Fibroblast of lung (primary cell): ENCODE results near the gene REC8. TPM values are rescaled to one million over a fixed set of nuclear protein-coding genes. Genes with fewer than 3 reads are reported as not detected.
A peak's percentile ranks its signal among the peaks of the same experiment; 100 is the strongest.

Experiments
- DNase-seq, 2 donors: peaks; one replicate each; pipeline versions ENCODE4 v3.0.0 to v3.0.0-alpha.2; 2010; ENCODE audit warnings: low read depth in 2 of 2
- H2AFZ ChIP-seq: 2 replicates; pipeline ENCODE4 v1.5.1; 2012; ENCODE audit warnings: low read length, control low read depth, inconsistent platforms
- H3K27ac ChIP-seq: 2 replicates; pipeline ENCODE4 v1.5.1; 2011; ENCODE audit warnings: low read length, control low read depth; ENCODE audit not compliant: insufficient read depth
- H3K27me3 ChIP-seq: 2 replicates; pipeline ENCODE4 v1.5.1; 2011; ENCODE audit warnings: mild to moderate bottlenecking, low read length; ENCODE audit not compliant: control insufficient read depth, insufficient read depth
- H3K36me3 ChIP-seq: 2 replicates; pipeline ENCODE4 v1.5.1; 2011; ENCODE audit warnings: low read length; ENCODE audit not compliant: control insufficient read depth, insufficient read depth
- H3K4me1 ChIP-seq: 2 replicates; pipeline ENCODE4 v1.5.1; 2011; ENCODE audit warnings: low read length; ENCODE audit not compliant: control insufficient read depth, insufficient read depth; ENCODE audit errors: extremely low read depth
- H3K4me2 ChIP-seq: 2 replicates; pipeline ENCODE4 v1.5.1; 2011; ENCODE audit warnings: low read length, control low read depth; ENCODE audit not compliant: insufficient read depth; ENCODE audit errors: extremely low read depth
- H3K4me3 ChIP-seq, 4 experiments: fragments of 200-600 bp in 1 of 4; sonication (generic) in 1 of 4; replicated peaks in 1 of 4; 2 replicates each; pipeline ENCODE4 v1.5.1; 2011 to 2016; ENCODE audit warnings: low read length in 4 of 4, low read depth in 3 of 4, mild to moderate bottlenecking in 3 of 4, control low read depth in 2 of 4, inconsistent platforms in 1 of 4, mixed read lengths in 1 of 4; ENCODE audit not compliant: insufficient read depth in 1 of 4; ENCODE audit errors: control extremely low read depth in 1 of 4
- H3K79me2 ChIP-seq: 2 replicates; pipeline ENCODE4 v1.5.1; 2012; ENCODE audit warnings: mild to moderate bottlenecking, low read length, inconsistent platforms; ENCODE audit not compliant: control insufficient read depth, insufficient read depth
- H3K9ac ChIP-seq: 2 replicates; pipeline ENCODE4 v1.5.1; 2011; ENCODE audit warnings: mild to moderate bottlenecking, low read length, control low read depth; ENCODE audit not compliant: insufficient read depth
- H3K9me3 ChIP-seq: 2 replicates; pipeline ENCODE4 v1.5.1; 2012; ENCODE audit warnings: low read depth, low read length; ENCODE audit not compliant: control insufficient read depth, insufficient read depth
- H4K20me1 ChIP-seq: 2 replicates; pipeline ENCODE4 v1.5.1; 2011; ENCODE audit warnings: low read length; ENCODE audit not compliant: control insufficient read depth, insufficient read depth; ENCODE audit errors: extremely low read depth
- EZH2 ChIP-seq: IDR thresholded peaks from 2 replicates; pipeline ENCODE4 v1.5.1; 2012; ENCODE audit warnings: low read length, control low read depth, mild to moderate bottlenecking; ENCODE audit errors: missing control alignments
- polyA plus RNA-seq, 2 donors: library from polyadenylated mRNA; depleted of rRNA in 1 of 2; stranded (reverse) in 1 of 2; unstranded in 1 of 2; fragments of >200 nt; gene quantifications; 2 replicates each; pipeline ENCODE4 v1.2.1, GENCODE V29; 2011 to 2012; ENCODE audit warnings: missing spikeins in 1 of 2
- total RNA-seq: library from RNA; depleted of rRNA; stranded (reverse); fragments of >200 nt; gene quantifications from 2 replicates; pipeline ENCODE4 v1.2.1, GENCODE V29; 2014
- TF ChIP-seq, protein P1 (sequence below), 2 donors: IDR thresholded peaks in 1 of 2; conservative IDR thresholded peaks in 1 of 2; 1 replicate in 1 of 2; 2 replicates in 1 of 2; pipeline ENCODE4 v1.5.1; 2011 to 2012; ENCODE audit warnings: low read length in 2 of 2, control low read depth in 1 of 2, inconsistent platforms in 1 of 2, low read depth in 1 of 2, mild to moderate bottlenecking in 1 of 2

The REC8 gene
- total and polyA plus RNA-seq, 2 donors (not counting 1 experiment from before 2014, with no cell fraction given), result 1.8 to 2.2 TPM

DNA sequence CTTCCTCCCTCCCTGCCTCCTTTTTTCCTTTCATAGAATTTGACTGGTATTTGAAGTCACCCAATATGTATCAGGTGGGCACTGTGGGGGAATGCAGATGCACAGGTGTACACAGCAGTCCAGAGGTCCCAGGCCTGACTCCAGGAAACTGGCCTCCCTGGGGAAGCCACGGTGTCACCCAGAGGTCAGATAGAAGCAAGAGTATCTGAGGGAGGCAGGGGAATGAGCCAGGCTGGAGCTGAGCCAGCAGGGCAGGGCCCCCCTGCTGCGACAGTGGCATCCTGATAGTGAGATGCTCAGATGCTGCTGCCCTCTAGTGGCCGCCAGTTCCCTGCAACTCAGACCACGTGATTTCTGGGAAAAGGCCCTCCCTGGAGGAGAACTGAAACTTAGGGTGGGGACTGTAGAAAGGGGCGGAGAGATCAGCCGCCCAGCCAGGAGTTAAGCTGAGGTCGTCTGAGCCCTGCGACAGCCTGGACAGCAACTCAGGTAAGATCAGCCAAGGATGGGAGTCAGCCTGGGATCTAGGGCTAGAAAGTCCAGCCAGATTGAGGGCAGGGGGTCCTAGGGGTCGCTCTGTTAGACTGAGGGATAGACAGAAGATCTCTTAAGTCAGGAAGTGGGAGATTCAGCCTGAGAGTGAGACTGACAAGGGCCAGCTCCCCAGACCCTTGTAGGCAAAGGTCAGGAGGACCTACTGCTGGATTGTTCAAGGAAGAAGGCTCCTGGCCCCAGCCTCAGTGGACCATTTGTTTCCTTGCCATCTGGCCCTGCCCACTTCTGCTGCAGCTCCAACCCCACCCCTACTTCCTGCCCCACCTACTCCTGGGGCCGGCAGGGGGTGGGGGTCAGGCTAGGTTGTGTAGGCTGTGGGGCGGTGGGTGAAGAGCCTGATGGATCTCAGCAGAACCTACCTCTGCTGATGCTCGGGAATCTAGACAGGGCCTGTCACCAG lies 10.8 kb upstream of the REC8 start, which contains the start of gene IRF9:
IRF9 (plus strand) TSS at position 416 of the 955 bp plus-strand sequence. CDS start 880 bp downstream, outside the sequence.
- H3K4me1 ChIP-seq, result peaks cover 10% of the 10 kb centered on the region
- H3K27ac ChIP-seq, result peak within 1 kb of the TSS; percentile 91
- no peaks in the 10 kb centered on the region for H4K20me1 ChIP-seq
- TF ChIP-seq, protein P1, sequence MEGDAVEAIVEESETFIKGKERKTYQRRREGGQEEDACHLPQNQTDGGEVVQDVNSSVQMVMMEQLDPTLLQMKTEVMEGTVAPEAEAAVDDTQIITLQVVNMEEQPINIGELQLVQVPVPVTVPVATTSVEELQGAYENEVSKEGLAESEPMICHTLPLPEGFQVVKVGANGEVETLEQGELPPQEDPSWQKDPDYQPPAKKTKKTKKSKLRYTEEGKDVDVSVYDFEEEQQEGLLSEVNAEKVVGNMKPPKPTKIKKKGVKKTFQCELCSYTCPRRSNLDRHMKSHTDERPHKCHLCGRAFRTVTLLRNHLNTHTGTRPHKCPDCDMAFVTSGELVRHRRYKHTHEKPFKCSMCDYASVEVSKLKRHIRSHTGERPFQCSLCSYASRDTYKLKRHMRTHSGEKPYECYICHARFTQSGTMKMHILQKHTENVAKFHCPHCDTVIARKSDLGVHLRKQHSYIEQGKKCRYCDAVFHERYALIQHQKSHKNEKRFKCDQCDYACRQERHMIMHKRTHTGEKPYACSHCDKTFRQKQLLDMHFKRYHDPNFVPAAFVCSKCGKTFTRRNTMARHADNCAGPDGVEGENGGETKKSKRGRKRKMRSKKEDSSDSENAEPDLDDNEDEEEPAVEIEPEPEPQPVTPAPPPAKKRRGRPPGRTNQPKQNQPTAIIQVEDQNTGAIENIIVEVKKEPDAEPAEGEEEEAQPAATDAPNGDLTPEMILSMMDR (conservative IDR thresholded peaks at IDR 0.05 in 1 of 2, IDR thresholded peaks at IDR 0.05 in 1 of 2; ENCODE audit: low read depth in 1 of 2, low read length in 2 of 2), result peak; percentile 75 to 94
- TF ChIP-seq EZH2, result no peak
- H3K79me2 ChIP-seq, result peaks cover 19% of the 10 kb centered on the region
- peak within 1 kb of the TSS; percentile 89 for H3K4me2 ChIP-seq
- H3K9me3 ChIP-seq, result no peaks in the 10 kb centered on the region
- no peak within 1 kb of the TSS for H2AFZ ChIP-seq
- peak; percentile 87 to 94 for DNase-seq
- H3K27me3 ChIP-seq, result no peaks in the 10 kb centered on the region
- peak within 1 kb of the TSS; percentile 67 for H3K9ac ChIP-seq
- peaks cover 42% of the 10 kb centered on the region for H3K36me3 ChIP-seq
- peak within 1 kb of the TSS; percentile 68 to 100 (median 85) for H3K4me3 ChIP-seq

DNA sequence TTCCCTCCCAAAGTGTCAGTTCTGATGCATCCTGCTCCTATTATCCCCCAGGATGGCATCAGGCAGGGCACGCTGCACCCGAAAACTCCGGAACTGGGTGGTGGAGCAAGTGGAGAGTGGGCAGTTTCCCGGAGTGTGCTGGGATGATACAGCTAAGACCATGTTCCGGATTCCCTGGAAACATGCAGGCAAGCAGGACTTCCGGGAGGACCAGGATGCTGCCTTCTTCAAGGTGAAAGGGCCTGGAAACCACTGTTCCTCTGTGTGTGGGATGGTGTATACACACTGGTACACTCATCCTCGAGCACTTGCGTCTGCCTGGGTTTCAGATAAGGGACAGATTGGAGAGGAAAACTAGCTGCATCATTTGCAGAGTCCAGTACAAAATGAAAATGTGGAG lies 9.8 kb upstream of the REC8 start:
- H3K79me2 ChIP-seq, result peaks cover 19% of the 10 kb centered on the region
- H3K4me3 ChIP-seq, result peak overlapping the region; percentile 68 to 100 (median 85)
- peak in 1 of 2 donors; percentile 49 for DNase-seq
- H3K9ac ChIP-seq, result peak overlapping the region; percentile 67
- H4K20me1 ChIP-seq, result no peaks in the 10 kb centered on the region
- H3K27me3 ChIP-seq, result no peaks in the 10 kb centered on the region
- H2AFZ ChIP-seq, result no peak overlapping the region
- H3K4me1 ChIP-seq, result peaks cover 10% of the 10 kb centered on the region
- TF ChIP-seq EZH2, result no peak
- TF ChIP-seq, protein P1 (conservative IDR thresholded peaks at IDR 0.05 in 1 of 2, IDR thresholded peaks at IDR 0.05 in 1 of 2; ENCODE audit: low read depth in 1 of 2, low read length in 2 of 2), result no peak
- H3K27ac ChIP-seq, result peak overlapping the region; percentile 91
- peak overlapping the region; percentile 89 for H3K4me2 ChIP-seq
- no peaks in the 10 kb centered on the region for H3K9me3 ChIP-seq
- H3K36me3 ChIP-seq, result peaks cover 41% of the 10 kb centered on the region

DNA sequence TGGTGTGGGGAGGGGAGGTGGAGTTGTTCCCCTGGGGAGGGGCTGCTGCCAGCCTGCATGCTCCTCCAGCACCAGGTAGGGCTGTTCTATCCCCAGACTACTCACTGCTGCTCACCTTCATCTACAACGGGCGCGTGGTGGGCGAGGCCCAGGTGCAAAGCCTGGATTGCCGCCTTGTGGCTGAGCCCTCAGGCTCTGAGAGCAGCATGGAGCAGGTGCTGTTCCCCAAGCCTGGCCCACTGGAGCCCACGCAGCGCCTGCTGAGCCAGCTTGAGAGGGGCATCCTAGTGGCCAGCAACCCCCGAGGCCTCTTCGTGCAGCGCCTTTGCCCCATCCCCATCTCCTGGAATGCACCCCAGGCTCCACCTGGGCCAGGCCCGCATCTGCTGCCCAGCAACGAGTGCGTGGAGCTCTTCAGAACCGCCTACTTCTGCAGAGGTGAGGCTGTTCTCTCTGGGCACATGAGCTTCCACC lies 7.3 kb upstream of the REC8 start:
- H2AFZ ChIP-seq, result no peak overlapping the region
- DNase-seq, result no peak
- H3K9me3 ChIP-seq, result no peaks in the 10 kb centered on the region

More for the DNA sequence above, 7.3 kb upstream of the REC8 start:
- TF ChIP-seq, protein P1 (conservative IDR thresholded peaks at IDR 0.05 in 1 of 2, IDR thresholded peaks at IDR 0.05 in 1 of 2; ENCODE audit: low read depth in 1 of 2, low read length in 2 of 2), result no peak
- no peak for TF ChIP-seq EZH2
- Histone ChIP-seq H3K36me3 (peaks cover 37% of the 10 kb centered on the region), H3K4me3 (no peak overlapping the region), H3K27ac (no peak overlapping the region), H3K4me1 (peaks cover 10% of the 10 kb centered on the region), H4K20me1 (no peaks in the 10 kb centered on the region), H3K79me2 (peaks cover 19% of the 10 kb centered on the region), H3K9ac (no peak overlapping the region), H3K4me2 (no peak overlapping the region), H3K27me3 (no peaks in the 10 kb centered on the region)
